ENCODE measurements around the gene GVQW3. TPM values are rescaled to one million over a fixed set of nuclear protein-coding genes. Genes with fewer than 3 reads are reported as not detected.

Gene GVQW3
- polyA plus RNA-seq, 3 donors from 2014 or later, result 0.13 to 1.3 (median 1.0) TPM

GRCh38 chr11:76365038-76365679 lies 16.0 kb upstream of the GVQW3 start:
- Mint-ChIP-seq H3K27me3 (ENCODE audit: low read depth in 3 of 3) (no peaks in the 10 kb centered on the region), H3K4me1 (peaks cover 32 to 60% of the 10 kb centered on the region in 2 donors)

DNA sequence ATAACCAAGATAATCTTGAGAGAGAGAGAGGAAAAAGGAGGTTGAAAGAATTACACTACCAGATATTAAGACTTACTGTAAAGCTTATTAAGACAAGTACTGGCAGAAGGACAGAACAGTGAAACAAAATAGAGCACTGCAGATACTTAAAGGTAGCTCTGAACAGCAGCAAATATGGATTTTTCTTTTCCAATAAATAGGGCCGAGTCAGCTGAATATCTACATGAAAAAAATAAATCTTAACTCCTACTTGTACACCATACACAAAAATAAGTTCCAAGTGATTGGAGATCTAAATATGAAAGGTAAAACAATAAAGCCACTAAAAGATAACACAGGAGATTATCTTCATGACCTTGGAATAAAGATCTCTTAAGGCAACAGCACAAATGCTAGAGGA lies 12.6 kb upstream of the GVQW3 start:
- no peak overlapping the region for H3K27ac Mint-ChIP-seq

More at GRCh38 chr11:76365038-76365679, 16.0 kb upstream of the GVQW3 start:
- no peak overlapping the region for H3K27ac Mint-ChIP-seq
- no peaks in the 10 kb centered on the region for H3K9me3 Mint-ChIP-seq
- H3K36me3 Mint-ChIP-seq, result peaks cover 0 to 10% (median 0%) of the 10 kb centered on the region in 3 donors
- no peak overlapping the region for H3K4me3 Mint-ChIP-seq
- DNase-seq, result no peak

DNA sequence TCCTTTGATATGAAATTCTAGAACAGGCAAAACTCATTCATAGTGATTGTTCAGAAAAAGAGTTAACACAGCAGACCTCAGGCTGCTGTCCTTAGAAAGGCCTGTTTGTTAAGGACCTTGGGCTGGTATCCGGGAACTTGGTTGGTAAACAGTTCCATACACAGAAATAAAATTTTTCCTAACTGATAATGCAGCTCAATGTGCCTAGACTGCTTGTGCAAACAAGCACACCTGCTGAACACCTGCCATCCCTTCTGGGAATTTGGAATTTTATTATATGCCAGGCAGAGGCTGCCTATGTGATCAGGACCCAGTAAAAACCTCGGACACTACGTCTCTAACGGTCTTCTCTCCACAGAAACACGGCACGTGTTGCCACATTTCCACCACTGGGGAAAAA lies 11.7 kb upstream of the GVQW3 start:
- no peak overlapping the region for H3K27ac Mint-ChIP-seq
- DNase-seq, result no peak
- H3K9me3 Mint-ChIP-seq, result no peaks in the 10 kb centered on the region
- peaks cover 47 to 61% of the 10 kb centered on the region in 2 donors for H3K4me1 Mint-ChIP-seq
- H3K27me3 Mint-ChIP-seq (ENCODE audit: low read depth in 3 of 3), result no peaks in the 10 kb centered on the region
- no peak overlapping the region for H3K4me3 Mint-ChIP-seq
- peaks cover 0 to 5% (median 0%) of the 10 kb centered on the region in 3 donors for H3K36me3 Mint-ChIP-seq

More for the DNA sequence above, 12.6 kb upstream of the GVQW3 start:
- Mint-ChIP-seq H3K4me1 (peaks cover 42 to 58% of the 10 kb centered on the region in 2 donors), H3K27me3 (ENCODE audit: low read depth in 3 of 3) (no peaks in the 10 kb centered on the region), H3K9me3 (no peaks in the 10 kb centered on the region), H3K4me3 (no peak overlapping the region), H3K36me3 (peaks cover 0 to 8% (median 0%) of the 10 kb centered on the region in 3 donors)
- no peak for DNase-seq

DNA sequence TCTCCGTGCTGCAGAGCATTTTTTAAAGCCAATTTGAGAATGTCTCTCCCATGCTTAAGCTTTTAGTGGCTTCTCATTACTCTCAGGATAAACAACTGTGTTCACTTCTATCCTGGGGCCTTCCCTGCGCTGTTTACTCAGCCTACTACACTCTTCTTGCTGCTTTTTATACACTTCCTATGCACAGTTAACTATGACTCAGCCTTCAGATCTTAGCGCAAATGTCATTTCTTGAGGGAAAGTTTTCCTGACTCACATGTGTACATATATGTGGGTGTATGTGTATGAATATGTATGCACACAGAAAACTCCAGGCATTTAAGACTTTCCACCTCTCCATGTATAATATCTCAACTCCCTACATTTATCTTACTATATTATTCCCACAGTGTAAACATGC lies 10.0 kb upstream of the GVQW3 start:
- Mint-ChIP-seq H3K4me1 (peaks cover 47 to 63% of the 10 kb centered on the region in 2 donors), H3K27me3 (ENCODE audit: low read depth in 3 of 3) (no peaks in the 10 kb centered on the region), H3K27ac (peak overlapping the region in 2 of 6 donors; percentile 7 to 70), H3K4me3 (no peak overlapping the region), H3K36me3 (no peaks in the 10 kb centered on the region), H3K9me3 (no peaks in the 10 kb centered on the region)
- no peak for DNase-seq

DNA sequence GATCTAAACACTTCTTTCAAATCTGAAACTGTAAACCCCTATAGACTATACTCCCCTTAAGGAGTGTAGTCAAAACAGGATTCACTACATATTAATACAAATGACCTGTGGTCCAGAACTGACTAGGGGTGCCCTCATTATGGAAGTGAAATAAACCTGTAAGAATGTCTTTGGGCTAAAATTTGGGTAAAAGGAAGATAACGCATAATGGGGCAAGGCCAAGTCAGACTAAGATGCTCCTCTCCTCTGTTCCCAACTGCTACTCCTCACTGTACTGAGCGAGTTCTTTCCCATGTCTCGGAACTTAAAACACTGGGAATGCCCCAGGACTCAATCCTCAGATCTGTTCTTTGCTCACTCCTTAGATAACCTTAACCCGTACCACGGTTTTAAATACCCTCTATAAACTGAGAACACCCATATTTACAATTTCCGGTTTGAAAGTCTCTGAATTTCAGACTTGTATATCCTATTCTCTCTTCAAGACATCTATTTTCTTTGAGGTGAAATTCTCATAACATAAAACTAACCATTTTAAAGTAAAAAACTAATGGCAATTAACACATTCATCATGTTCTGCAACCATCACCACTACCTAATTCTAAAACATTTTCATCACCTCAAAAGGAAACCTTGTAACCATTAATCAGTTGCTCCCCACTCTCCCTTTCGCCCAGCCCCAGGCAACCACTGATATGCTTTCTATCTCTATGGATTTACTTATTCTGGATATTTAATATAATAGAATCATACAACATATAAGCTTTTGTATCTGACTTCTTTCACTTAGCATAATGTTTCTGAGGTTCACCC lies 4.2 kb upstream of the GVQW3 start:
- Mint-ChIP-seq H3K9me3 (no peaks in the 10 kb centered on the region), H3K4me3 (peak overlapping the region in 1 of 5 donors; percentile 26), H3K36me3 (no peaks in the 10 kb centered on the region), H3K27ac (peak overlapping the region in 3 of 6 donors; percentile 57 to 83 (median 74)), H3K4me1 (peaks cover 47 to 66% of the 10 kb centered on the region in 2 donors), H3K27me3 (ENCODE audit: low read depth in 3 of 3) (peaks cover 5 to 11% (median 11%) of the 10 kb centered on the region in 3 donors)
- no peak for DNase-seq

DNA sequence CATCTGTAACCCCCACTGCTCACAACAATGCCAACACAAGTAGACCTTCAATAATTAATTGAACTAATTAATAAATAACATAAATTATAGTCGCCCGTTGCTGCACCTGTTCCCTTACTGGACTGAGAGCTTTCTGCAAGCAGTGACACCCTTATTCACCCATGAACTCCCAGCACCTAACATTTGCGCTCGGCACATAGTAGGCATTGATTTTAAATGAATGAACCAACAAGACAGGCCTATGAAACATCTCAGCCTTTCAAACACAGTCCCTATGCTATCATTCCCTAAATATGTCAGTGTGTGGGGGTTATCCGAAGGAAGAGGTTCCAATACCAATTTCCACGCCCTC lies 1.3 kb upstream of the GVQW3 start:
- Mint-ChIP-seq H3K36me3 (no peaks in the 10 kb centered on the region), H3K4me1 (peaks cover 45 to 64% of the 10 kb centered on the region in 2 donors), H3K4me3 (peak overlapping the region; percentile 93 to 98 (median 96)), H3K9me3 (no peaks in the 10 kb centered on the region), H3K27me3 (ENCODE audit: low read depth in 3 of 3) (peaks cover 5 to 11% (median 11%) of the 10 kb centered on the region in 3 donors), H3K27ac (peak overlapping the region; percentile 94 to 98 (median 96))
- DNase-seq, result no peak

DNA sequence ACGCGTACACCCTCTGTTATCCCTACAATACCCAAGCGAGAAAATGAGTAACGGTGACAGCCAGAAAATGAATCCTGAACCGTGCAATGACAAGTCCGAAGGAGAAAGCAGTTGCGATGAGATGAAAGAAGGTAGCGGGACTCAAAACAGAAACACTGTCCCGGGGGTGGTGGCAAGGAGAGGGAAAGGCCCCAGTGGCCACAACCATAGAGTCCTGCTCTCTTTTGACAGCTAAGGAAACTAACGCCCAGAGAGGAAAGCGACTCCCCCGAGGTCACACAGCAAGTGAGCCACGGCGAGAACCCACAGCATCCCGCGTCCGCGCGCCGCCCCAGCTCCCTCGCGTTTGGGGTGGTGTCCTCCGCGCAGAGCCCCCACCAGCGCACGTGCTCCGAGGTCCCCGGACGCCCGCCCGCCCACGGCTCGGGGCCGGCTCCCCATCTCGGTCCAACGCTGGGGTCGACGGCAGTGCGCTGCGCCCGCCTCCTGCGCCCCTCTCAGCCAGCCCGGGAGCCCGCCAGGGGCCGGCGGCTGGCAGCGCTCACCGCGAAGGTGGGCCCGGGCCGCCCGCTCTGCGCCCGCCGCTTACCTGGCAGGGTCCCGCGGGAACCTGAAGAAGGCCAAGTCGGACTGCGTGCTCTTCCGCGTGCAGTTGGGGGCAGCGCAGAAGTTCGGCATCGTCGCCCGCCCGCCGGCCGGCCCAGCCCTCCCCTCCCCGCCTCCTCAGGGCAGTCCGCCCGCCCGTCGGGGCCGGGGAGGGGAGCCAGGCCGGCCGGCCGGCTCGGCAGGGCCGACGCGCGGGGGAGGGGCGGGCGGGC lies 755 bp upstream of the GVQW3 start:
- peaks cover 0 to 3% (median 0%) of the 10 kb centered on the region in 3 donors for H3K36me3 Mint-ChIP-seq
- H3K27me3 Mint-ChIP-seq (ENCODE audit: low read depth in 3 of 3), result peaks cover 5 to 11% (median 11%) of the 10 kb centered on the region in 3 donors
- peaks cover 42 to 61% of the 10 kb centered on the region in 2 donors for H3K4me1 Mint-ChIP-seq
- H3K9me3 Mint-ChIP-seq, result no peaks in the 10 kb centered on the region
- peak; percentile 74 to 76 (median 75) for DNase-seq
- peak overlapping the region; percentile 93 to 98 (median 96) for H3K4me3 Mint-ChIP-seq
- H3K27ac Mint-ChIP-seq, result peak overlapping the region; percentile 94 to 98 (median 96)

DNA sequence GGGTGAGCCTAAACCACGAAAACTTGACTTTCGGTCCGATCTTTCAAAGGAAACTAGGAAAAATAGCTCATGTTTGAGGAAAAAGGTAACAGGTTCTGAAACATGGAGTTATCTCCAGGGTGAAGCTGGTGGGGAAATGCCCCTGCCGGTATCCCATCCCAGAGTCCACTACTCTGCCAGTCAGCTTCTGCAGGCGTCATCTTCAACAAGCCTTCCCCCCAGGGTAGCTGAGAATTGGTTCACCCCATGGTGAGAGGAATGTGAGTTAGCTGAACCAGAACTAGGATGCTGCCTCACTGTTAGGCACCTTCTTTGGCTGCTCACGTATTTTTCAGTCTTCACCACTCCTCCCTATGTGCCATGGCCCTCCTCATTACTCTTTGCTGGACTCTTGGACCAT lies 1.1 kb downstream of the GVQW3 start:
- Mint-ChIP-seq H3K4me1 (peaks cover 34 to 44% of the 10 kb centered on the region in 2 donors), H3K4me3 (peak overlapping the region; percentile 94 to 96 (median 94)), H3K27ac (no peak overlapping the region)

GRCh38 chr11:76385903-76386302 lies 4.8 kb downstream of the GVQW3 start:
- H3K9me3 Mint-ChIP-seq, result no peaks in the 10 kb centered on the region
- peaks cover 15 to 17% of the 10 kb centered on the region in 2 donors for H3K4me1 Mint-ChIP-seq
- no peak overlapping the region for H3K27ac Mint-ChIP-seq
- H3K27me3 Mint-ChIP-seq (ENCODE audit: low read depth in 3 of 3), result peaks cover 5 to 6% (median 6%) of the 10 kb centered on the region in 3 donors
- peaks cover 0 to 5% (median 3%) of the 10 kb centered on the region in 3 donors for H3K36me3 Mint-ChIP-seq
- DNase-seq, result no peak
- no peak overlapping the region for H3K4me3 Mint-ChIP-seq

More for the DNA sequence above, 1.1 kb downstream of the GVQW3 start:
- H3K36me3 Mint-ChIP-seq, result peaks cover 0 to 5% (median 3%) of the 10 kb centered on the region in 3 donors
- H3K9me3 Mint-ChIP-seq, result no peaks in the 10 kb centered on the region
- no peak for DNase-seq
- H3K27me3 Mint-ChIP-seq (ENCODE audit: low read depth in 3 of 3), result peaks cover 5 to 11% (median 11%) of the 10 kb centered on the region in 3 donors

DNA sequence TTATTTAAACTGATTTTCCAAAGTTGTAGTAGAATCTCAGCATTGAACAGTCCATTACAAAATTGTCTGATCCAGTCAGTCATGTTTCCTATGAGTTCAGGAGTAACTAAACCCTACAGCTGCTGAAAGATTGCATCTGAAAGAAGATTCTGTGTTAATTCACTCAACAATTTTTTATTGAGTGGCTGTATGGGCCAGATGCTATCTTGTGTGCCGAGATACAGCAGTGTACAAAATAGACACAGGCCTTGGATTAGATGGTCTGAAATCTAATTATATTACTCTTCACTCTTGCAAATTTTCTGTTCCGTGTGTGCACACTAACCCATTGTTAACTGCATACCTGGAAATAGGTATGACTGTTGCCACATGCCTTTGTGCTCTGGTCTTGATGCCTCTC lies 7.3 kb downstream of the GVQW3 start:
- Mint-ChIP-seq H3K36me3 (peaks cover 3 to 5% (median 4%) of the 10 kb centered on the region in 3 donors), H3K4me1 (no peaks in the 10 kb centered on the region), H3K27me3 (ENCODE audit: low read depth in 3 of 3) (peaks cover 0 to 2% (median 0%) of the 10 kb centered on the region in 3 donors)

DNA sequence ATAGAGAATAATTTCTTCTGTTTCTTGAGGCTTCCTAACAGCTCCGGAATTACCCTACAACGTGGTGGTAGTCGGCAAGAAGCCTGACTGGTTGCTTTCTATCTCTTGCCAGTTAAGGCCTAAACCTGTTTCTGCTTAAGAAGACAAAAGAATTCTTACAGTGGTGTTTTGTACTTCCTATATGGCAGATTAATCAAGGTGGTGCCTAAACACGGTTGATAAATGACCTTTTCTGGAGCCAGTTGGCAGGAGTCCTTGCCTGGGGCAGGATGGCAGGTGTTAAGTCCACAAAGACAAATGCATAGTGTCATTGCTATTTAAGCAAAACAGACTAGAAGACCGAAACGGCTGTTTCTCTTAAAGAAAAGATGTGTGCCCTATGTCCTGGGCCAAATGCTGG lies 9.9 kb downstream of the GVQW3 start:
- no peak for DNase-seq
- peaks cover 0 to 4% (median 3%) of the 10 kb centered on the region in 3 donors for H3K36me3 Mint-ChIP-seq
- no peaks in the 10 kb centered on the region for H3K4me1 Mint-ChIP-seq
- H3K9me3 Mint-ChIP-seq, result no peaks in the 10 kb centered on the region
- H3K27ac Mint-ChIP-seq, result peak overlapping the region in 1 of 6 donors; percentile 40
- no peak overlapping the region for H3K4me3 Mint-ChIP-seq
- H3K27me3 Mint-ChIP-seq (ENCODE audit: low read depth in 3 of 3), result peaks cover 0 to 2% (median 0%) of the 10 kb centered on the region in 3 donors

More for the DNA sequence above, 7.3 kb downstream of the GVQW3 start:
- DNase-seq, result no peak
- Mint-ChIP-seq H3K9me3 (no peaks in the 10 kb centered on the region), H3K27ac (no peak overlapping the region), H3K4me3 (no peak overlapping the region)

DNA sequence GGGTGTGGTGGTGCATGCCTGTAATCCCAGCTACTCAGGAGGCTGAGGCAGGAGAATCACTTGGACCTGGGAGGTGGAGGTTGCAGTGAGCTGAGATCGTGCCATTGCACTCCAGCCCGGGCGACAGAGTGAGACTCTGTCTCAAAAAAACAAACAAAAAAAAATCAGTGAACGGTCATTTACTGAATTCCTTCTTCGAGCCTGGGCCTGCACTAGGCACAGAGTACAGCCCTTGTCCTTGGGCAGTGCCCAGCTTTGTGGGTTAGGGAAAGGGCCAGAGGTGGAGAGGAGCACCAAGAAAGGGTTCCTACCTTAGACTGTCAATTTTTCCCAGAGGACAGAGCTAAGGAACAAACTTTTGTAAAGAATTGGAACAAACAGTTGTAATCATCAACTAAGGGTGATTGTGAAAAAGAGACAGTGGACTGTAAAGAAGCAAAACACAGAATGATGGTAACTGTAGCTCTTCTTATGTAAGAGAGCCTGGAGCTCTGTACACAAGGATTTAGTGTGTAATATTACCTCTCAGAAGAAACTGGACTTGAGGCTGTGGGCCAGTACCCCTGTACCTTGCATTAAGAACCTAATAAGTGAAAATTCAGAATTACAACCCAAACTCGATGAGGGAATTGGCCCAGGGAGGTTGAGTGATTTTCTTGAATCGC lies 10.8 kb downstream of the GVQW3 start:
- H3K27ac Mint-ChIP-seq, result no peak overlapping the region
- peaks cover 0 to 4% (median 0%) of the 10 kb centered on the region in 3 donors for H3K36me3 Mint-ChIP-seq
- no peak for DNase-seq
- peaks cover 0 to 2% (median 0%) of the 10 kb centered on the region in 3 donors for H3K27me3 Mint-ChIP-seq (ENCODE audit: low read depth in 3 of 3)
- H3K9me3 Mint-ChIP-seq, result no peaks in the 10 kb centered on the region
- H3K4me1 Mint-ChIP-seq, result no peaks in the 10 kb centered on the region
- H3K4me3 Mint-ChIP-seq, result no peak overlapping the region

GRCh38 chr11:76392870-76393269 lies 11.7 kb downstream of the GVQW3 start:
- DNase-seq, result no peak
- H3K4me1 Mint-ChIP-seq, result no peaks in the 10 kb centered on the region
- H3K36me3 Mint-ChIP-seq, result peaks cover 0 to 4% (median 0%) of the 10 kb centered on the region in 3 donors
- peaks cover 0 to 2% (median 0%) of the 10 kb centered on the region in 3 donors for H3K27me3 Mint-ChIP-seq (ENCODE audit: low read depth in 3 of 3)
- no peaks in the 10 kb centered on the region for H3K9me3 Mint-ChIP-seq
- no peak overlapping the region for H3K27ac Mint-ChIP-seq
- no peak overlapping the region for H3K4me3 Mint-ChIP-seq
